Spleen (tissue), 3 donors: ENCODE data around the gene BNC2.

Experiments used
- POLR2A ChIP-seq, 3 donors: fragments of 450-650 bp; IDR thresholded peaks; one replicate each; pipeline ENCODE4 v1.5.1; 2017; ENCODE audit warnings: antibody characterized with exemption in 3 of 3, mild to moderate bottlenecking in 1 of 3
- POLR2AphosphoS5 ChIP-seq, 3 donors: sonication (generic); formaldehyde crosslinking; IDR thresholded peaks; one replicate each; pipeline ENCODE4 v1.5.1; 2017; ENCODE audit warnings: antibody characterized with exemption in 3 of 3

GRCh38 chr9:16485160-16485559 lies 385.3 kb downstream of the BNC2 start:
- TF ChIP-seq POLR2AphosphoS5 (IDR thresholded peaks at IDR 0.05) (no peak), POLR2A (IDR thresholded peaks at IDR 0.05) (no peak)
